Effector memory CD4-positive, alpha-beta T cell (primary cell): ENCODE measurements around the gene LAMA2.

Source experiments
- DNase-seq, 3 donors: peaks; one replicate each; pipeline ENCODE4 v3.0.0-alpha.2; 2020
- H3K27ac ChIP-seq: 2 replicates; pipeline ENCODE4 v1.7.0; 2013; ENCODE audit warnings: mild to moderate bottlenecking, low read length, moderate library complexity; ENCODE audit not compliant: insufficient read depth, poor library complexity, severe bottlenecking
- H3K27me3 ChIP-seq: replicated peaks from 2 replicates; pipeline ENCODE4 v1.7.0; 2013; ENCODE audit warnings: mild to moderate bottlenecking, low read length; ENCODE audit not compliant: insufficient read depth, control insufficient read depth, poor library complexity, severe bottlenecking
- H3K36me3 ChIP-seq: 2 replicates; pipeline ENCODE4 v1.7.0; 2013; ENCODE audit warnings: mild to moderate bottlenecking, low read length, moderate library complexity; ENCODE audit not compliant: control insufficient read depth, insufficient read depth
- H3K4me1 ChIP-seq: 2 replicates; pipeline ENCODE4 v1.7.0; 2013; ENCODE audit warnings: low read length, mild to moderate bottlenecking; ENCODE audit not compliant: control insufficient read depth, insufficient read depth, poor library complexity, severe bottlenecking
- H3K4me3 ChIP-seq: 2 replicates; pipeline ENCODE4 v1.7.0; 2013; ENCODE audit warnings: low read length, low read depth, mild to moderate bottlenecking; ENCODE audit not compliant: insufficient read depth, poor library complexity, severe bottlenecking
- H3K9me3 ChIP-seq: 2 replicates; pipeline ENCODE4 v1.7.0; 2013; ENCODE audit warnings: mild to moderate bottlenecking, low read length, moderate library complexity; ENCODE audit not compliant: control insufficient read depth

LAMA2 gene

DNA sequence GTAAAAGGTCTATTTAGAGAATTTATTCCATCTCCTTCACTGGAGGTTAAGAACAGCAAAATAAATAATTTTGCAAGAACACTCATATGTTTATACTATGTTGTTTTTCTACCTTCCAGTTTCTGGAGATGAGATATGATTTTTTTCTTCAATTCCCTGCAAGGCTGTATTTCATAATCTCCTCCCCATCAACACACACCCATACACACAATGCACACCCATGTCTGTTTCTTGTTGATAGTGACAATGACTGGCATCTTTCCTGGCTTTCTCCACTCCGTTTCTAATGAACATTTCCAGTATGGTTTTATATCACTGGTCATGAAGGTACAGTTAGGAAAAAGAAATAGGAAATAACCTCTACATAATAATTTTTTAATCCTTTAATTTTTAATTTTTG, 624.9 kb downstream of the LAMA2 start:
- DNase-seq = no peak
- H3K27me3 ChIP-seq = no peaks in the 10 kb centered on the region
- no peak overlapping the region for H3K27ac ChIP-seq
- H3K9me3 ChIP-seq = no peaks in the 10 kb centered on the region
- no peaks in the 10 kb centered on the region for H3K36me3 ChIP-seq
- H3K4me3 ChIP-seq = no peak overlapping the region
- H3K4me1 ChIP-seq = no peaks in the 10 kb centered on the region

DNA sequence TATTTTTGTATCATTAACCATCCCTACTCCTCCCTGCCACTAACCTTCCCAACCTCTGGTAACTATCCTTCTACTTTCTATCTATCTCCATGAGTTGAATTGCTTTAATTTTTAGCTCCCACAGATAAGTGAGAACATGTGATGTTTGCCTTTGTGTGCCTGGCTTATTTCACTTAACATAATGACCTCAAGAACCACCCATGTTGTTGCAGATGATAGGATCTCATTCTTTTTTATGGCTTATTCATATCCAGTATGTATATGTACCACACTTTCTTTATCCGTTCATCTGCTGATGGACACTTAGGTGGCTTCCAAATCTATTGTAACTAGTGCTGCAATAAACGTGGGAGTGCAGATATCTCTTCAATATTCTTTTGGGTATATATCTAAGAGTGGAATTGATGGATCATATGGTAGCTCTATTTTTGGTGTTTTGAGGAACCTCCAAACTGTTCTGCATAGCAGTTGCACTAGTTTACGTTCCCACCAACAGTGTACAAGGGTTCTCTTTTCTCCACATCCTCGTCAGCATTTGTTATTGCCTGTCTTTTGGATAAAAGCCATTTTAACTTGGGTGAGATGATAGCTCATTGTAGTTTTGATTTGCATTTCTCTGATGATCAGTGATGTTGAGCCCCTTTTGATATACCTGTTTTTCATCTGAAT, 625.7 kb downstream of the LAMA2 start:
- DNase-seq = no peak
- H3K27me3 ChIP-seq = no peaks in the 10 kb centered on the region
- no peak overlapping the region for H3K27ac ChIP-seq
- no peaks in the 10 kb centered on the region for H3K9me3 ChIP-seq
- H3K36me3 ChIP-seq = no peaks in the 10 kb centered on the region
- H3K4me3 ChIP-seq = no peak overlapping the region
- H3K4me1 ChIP-seq = no peaks in the 10 kb centered on the region

DNA sequence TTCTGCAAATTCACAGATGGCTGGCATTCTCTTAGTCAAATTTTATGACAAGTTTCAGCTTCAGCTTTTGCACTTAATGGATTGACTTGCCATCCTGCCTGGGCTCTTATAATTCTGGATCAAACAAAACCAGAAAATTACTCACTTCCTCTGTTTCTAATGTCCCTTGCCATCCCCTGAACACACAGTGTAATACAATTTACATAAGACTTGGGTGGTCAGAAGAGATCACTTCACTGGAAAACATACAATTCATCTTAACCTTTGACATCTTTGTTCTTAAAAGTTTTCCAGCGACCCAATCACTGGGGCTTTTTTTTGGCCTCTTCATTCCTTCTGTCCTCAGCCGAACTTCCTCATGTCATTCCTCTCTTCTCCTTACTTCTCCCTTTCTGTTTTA, 628.0 kb downstream of the LAMA2 start:
- Histone ChIP-seq H3K9me3 (no peaks in the 10 kb centered on the region), H3K27me3 (no peaks in the 10 kb centered on the region), H3K27ac (no peak overlapping the region), H3K4me3 (no peak overlapping the region), H3K4me1 (no peaks in the 10 kb centered on the region), H3K36me3 (no peaks in the 10 kb centered on the region)
- no peak for DNase-seq

DNA sequence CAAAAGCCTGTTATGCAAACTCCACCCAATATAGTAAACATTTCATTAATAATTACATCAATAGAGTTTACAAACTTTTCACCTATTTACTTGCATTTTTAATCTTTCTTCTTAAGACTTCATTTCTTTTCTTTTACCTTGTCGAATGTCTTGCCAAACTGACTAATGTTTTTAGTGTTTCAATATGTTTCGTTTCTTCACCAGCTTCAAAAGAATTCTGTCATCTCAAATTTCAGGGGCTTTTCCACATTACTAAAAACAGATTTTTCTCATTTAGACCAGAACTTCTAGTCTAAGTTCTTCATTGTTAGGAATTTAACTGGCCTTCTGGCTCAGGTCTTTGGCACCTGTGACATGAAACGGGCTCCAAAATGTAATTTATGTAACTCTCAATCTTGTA, 630.5 kb downstream of the LAMA2 start:
- no peaks in the 10 kb centered on the region for H3K36me3 ChIP-seq
- H3K4me1 ChIP-seq = no peaks in the 10 kb centered on the region
- no peaks in the 10 kb centered on the region for H3K9me3 ChIP-seq
- no peak for DNase-seq
- no peak overlapping the region for H3K27ac ChIP-seq
- H3K4me3 ChIP-seq = no peak overlapping the region
- no peaks in the 10 kb centered on the region for H3K27me3 ChIP-seq

DNA sequence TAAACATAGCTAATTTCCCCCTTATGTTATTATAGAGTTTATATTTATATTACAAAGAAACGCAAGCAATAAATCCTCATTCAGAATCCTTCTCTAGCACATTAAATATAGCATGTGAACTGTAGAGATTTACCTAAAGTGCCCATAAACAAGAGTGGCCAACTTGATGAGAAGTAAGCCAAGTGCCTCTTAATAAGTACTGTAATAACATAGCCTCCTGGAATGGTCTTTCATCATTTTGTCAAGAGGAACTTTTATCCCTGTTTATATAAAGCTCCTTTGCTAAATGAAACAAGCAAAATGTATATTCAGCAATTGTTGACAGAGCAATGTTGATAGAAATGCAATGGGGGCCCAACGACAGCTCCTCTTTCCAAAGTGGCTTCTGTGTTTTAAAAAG, 632.1 kb downstream of the LAMA2 start:
- Histone ChIP-seq H3K9me3 (no peaks in the 10 kb centered on the region), H3K4me3 (no peak overlapping the region), H3K27me3 (no peaks in the 10 kb centered on the region), H3K36me3 (no peaks in the 10 kb centered on the region), H3K27ac (no peak overlapping the region), H3K4me1 (no peaks in the 10 kb centered on the region)
- DNase-seq = no peak

DNA sequence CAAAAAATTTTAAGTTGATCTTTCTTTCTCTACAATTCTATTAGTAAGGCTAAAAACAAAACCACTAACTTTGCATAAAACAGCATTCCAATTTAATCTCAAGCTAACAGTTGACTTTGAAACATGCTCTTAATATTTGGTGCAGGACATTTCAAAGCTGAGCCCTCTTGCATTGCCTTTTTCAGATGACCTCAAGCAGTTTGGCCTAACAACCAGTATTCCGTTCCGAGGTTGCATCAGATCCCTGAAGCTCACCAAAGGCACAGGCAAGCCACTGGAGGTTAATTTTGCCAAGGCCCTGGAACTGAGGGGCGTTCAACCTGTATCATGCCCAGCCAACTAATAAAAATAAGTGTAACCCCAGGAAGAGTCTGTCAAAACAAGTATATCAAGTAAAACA, 633.1 kb downstream of the LAMA2 start:
- Histone ChIP-seq H3K4me1 (no peaks in the 10 kb centered on the region), H3K9me3 (no peaks in the 10 kb centered on the region), H3K27me3 (no peaks in the 10 kb centered on the region), H3K4me3 (no peak overlapping the region), H3K27ac (no peak overlapping the region), H3K36me3 (no peaks in the 10 kb centered on the region)
- no peak for DNase-seq

DNA sequence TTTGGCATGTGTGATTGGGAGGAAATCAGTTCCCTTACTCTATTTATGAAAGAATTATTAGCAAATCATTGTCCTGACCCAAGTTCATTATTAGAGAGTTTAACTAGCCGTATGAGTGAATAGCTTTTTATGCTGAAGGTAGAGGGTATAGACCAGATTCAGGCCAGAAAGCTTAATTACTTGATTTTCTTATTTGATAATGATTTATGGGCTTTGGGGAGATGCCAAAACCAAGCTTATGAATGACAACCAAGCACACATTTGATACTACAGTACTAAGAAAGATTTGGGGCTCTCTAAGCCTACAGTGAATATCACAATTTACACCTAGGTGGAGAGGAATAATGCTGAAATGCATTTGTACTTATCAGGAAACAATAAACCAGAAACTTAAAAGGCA, 633.8 kb downstream of the LAMA2 start:
- Histone ChIP-seq H3K9me3 (no peaks in the 10 kb centered on the region), H3K27me3 (no peaks in the 10 kb centered on the region), H3K4me3 (no peak overlapping the region), H3K4me1 (no peaks in the 10 kb centered on the region), H3K27ac (no peak overlapping the region), H3K36me3 (no peaks in the 10 kb centered on the region)
- DNase-seq = no peak

DNA sequence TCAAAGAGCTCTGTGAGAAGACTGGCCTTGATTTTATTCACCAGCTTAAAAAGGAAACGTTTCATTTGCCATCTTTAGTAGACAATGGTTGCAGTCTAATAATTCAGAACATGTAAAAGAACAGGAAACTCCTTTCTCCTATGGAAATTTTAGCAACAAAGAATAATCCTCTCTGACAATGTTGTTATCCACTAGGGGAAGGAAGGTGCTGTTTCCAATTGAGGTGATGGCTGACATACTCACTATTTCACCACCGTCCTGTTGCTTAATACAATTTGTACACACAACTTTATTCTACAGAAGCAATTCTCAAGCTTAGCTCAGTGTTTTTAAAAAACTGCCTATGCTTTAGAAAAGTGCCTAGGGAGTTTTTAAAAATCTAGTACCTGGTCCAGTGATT, 634.4 kb downstream of the LAMA2 start:
- Histone ChIP-seq H3K4me3 (no peak overlapping the region), H3K9me3 (no peaks in the 10 kb centered on the region), H3K27ac (no peak overlapping the region), H3K36me3 (no peaks in the 10 kb centered on the region), H3K4me1 (no peaks in the 10 kb centered on the region), H3K27me3 (no peaks in the 10 kb centered on the region)
- no peak for DNase-seq

DNA sequence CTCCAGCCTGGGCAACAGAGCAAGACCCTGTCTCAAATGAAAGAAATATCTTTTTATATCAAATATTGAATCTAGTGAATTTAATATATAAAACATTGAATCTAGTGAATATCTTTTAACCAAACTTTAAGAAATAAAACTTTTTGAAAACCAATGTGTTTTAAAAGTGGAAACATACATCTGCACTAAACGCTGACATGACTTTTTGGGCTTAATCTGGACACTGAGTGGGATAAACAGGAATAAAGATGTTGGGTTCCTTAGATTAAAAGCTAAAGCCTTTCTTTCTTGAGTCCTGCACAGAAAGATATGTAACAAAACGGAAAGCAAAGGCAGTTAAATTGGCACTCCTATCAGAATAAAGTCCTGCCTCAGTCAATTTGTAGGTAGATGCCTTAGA, 636.8 kb downstream of the LAMA2 start:
- Histone ChIP-seq H3K36me3 (no peaks in the 10 kb centered on the region), H3K4me1 (no peaks in the 10 kb centered on the region), H3K9me3 (no peaks in the 10 kb centered on the region), H3K4me3 (no peak overlapping the region), H3K27ac (no peak overlapping the region), H3K27me3 (no peaks in the 10 kb centered on the region)
- DNase-seq = no peak

DNA sequence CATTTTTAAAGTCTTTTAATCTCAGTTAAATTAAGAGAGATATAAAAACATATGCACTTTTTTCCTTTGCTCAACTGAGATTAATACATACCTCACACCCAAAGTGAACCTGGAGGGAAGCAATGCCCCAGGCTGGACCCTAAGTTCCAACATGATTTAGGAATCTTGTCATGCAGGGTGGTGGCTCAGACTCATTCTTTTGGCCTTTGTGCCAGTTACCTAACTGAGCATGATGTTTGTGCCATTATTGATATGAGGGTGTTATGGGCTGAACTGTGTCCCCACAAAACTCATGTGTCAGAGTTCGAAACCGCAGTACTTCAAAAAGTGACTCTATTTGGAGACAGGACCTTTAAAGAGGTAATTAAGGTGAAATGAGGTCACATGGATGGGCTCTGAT, 639.0 kb downstream of the LAMA2 start:
- H3K27me3 ChIP-seq = no peaks in the 10 kb centered on the region
- H3K9me3 ChIP-seq = no peaks in the 10 kb centered on the region
- H3K36me3 ChIP-seq = no peaks in the 10 kb centered on the region
- DNase-seq = no peak
- no peak overlapping the region for H3K27ac ChIP-seq
- no peak overlapping the region for H3K4me3 ChIP-seq
- H3K4me1 ChIP-seq = no peaks in the 10 kb centered on the region
